ENCODE measurements around the gene FAM167B. TPM values are rescaled to one million over a fixed set of nuclear protein-coding genes. Genes with fewer than 3 reads are reported as not detected.
"Not testable (repeated sequence)": the region's sequence is repeated elsewhere in the genome, so short reads cannot be mapped to it uniquely, and the experiment has no call there.

FAM167B gene
- total RNA-seq, 2 experiments from 2014 or later = 0.80 to 1.2 TPM

GRCh38 chr1:32255072-32256071 is 8.3 kb downstream of the FAM167B start:
- Mint-ChIP-seq H3K27ac (peak overlapping the region; percentile 94), H3K9me3 (ENCODE audit: low read depth) (no peaks in the 10 kb centered on the region), H3K4me1 (peaks cover 45% of the 10 kb centered on the region), H3K36me3 (peaks cover 60% of the 10 kb centered on the region), H3K4me3 (peak overlapping the region; percentile 97), H3K27me3 (no peaks in the 10 kb centered on the region)
- CTCF ChIA-PET = interaction anchor here (0.9 to 11.3 kb wide), 7 partner anchors 8 to 40 kb away, joined by 3 to 99 read pairs (median 10); partner anchors contain the start of genes FAM167B, HDAC1 and LCK
- peak; percentile 70 for DNase-seq
- ATAC-seq = peak; percentile 20

- DNase-seq (no peak), ATAC-seq (peak; percentile 28)
- H3K4me1 Mint-ChIP-seq = peaks cover 43% of the 10 kb centered on the region
- no peaks in the 10 kb centered on the region for H3K9me3 Mint-ChIP-seq (ENCODE audit: low read depth)
- H3K27ac Mint-ChIP-seq = peak overlapping the region; percentile 93
- no peaks in the 10 kb centered on the region for H3K27me3 Mint-ChIP-seq
- H3K4me3 Mint-ChIP-seq = peak overlapping the region; percentile 75
- CTCF ChIA-PET = interaction anchor here (1.0 to 11.3 kb wide), 5 partner anchors 8 to 41 kb away, joined by 3 to 99 read pairs (median 15); partner anchors contain the start of genes FAM167B and LCK
- peaks cover 60% of the 10 kb centered on the region for H3K36me3 Mint-ChIP-seq
Measured at GRCh38 chr1:32256473-32257226, 9.6 kb downstream of the FAM167B start.

GRCh38 chr1:32257227-32257508 is 10.1 kb downstream of the FAM167B start:
- Mint-ChIP-seq H3K4me3 (peak overlapping the region; percentile 75), H3K4me1 (peaks cover 44% of the 10 kb centered on the region), H3K27ac (peak overlapping the region; percentile 93)

GRCh38 chr1:32263236-32263593 is 16.2 kb downstream of the FAM167B start:
- peak overlapping the region; percentile 85 for H3K27ac Mint-ChIP-seq
- peaks cover 55% of the 10 kb centered on the region for H3K4me1 Mint-ChIP-seq
- H3K9me3 Mint-ChIP-seq (ENCODE audit: low read depth); ATAC-seq; DNase-seq; H3K27me3 Mint-ChIP-seq; H3K4me3 Mint-ChIP-seq: not testable (repeated sequence)
- CTCF ChIA-PET = interaction anchor here (0.9 to 11.3 kb wide), 4 partner anchors 8 to 29 kb away, joined by 3 to 94 read pairs (median 6); partner anchors contain the start of genes FAM167B, HDAC1 and LCK
- H3K36me3 Mint-ChIP-seq = peaks cover 35% of the 10 kb centered on the region

More at GRCh38 chr1:32257227-32257508, 10.1 kb downstream of the FAM167B start:
- no peak for DNase-seq
- Mint-ChIP-seq H3K9me3 (ENCODE audit: low read depth) (no peaks in the 10 kb centered on the region), H3K27me3 (no peaks in the 10 kb centered on the region), H3K36me3 (peaks cover 55% of the 10 kb centered on the region)
- ATAC-seq = no peak
- CTCF ChIA-PET = interaction anchor here (1.0 to 11.3 kb wide), 3 partner anchors 8 to 34 kb away, joined by 3 to 94 read pairs (median 15); partner anchors contain the start of genes FAM167B and LCK

GRCh38 chr1:32263744-32264143 is 16.7 kb downstream of the FAM167B start:
- Mint-ChIP-seq H3K36me3 (peaks cover 33% of the 10 kb centered on the region), H3K4me1 (peaks cover 54% of the 10 kb centered on the region), H3K9me3 (ENCODE audit: low read depth) (no peaks in the 10 kb centered on the region), H3K27me3 (no peaks in the 10 kb centered on the region), H3K4me3 (peak overlapping the region; percentile 22), H3K27ac (peak overlapping the region; percentile 85)
- ATAC-seq (peak; percentile 86), DNase-seq (peak; percentile 70)
- CTCF ChIA-PET = interaction anchor here (1.5 to 11.3 kb wide), 4 partner anchors 8 to 28 kb away, joined by 5 to 94 read pairs (median 10); partner anchors contain the start of genes FAM167B, HDAC1 and LCK

- H3K4me1 Mint-ChIP-seq = peaks cover 51% of the 10 kb centered on the region
- no peak overlapping the region for H3K4me3 Mint-ChIP-seq
- CTCF ChIA-PET = interaction anchor here (1.4 to 11.3 kb wide), 5 partner anchors 9 to 25 kb away, joined by 3 to 94 read pairs (median 6); partner anchors contain the start of genes FAM167B, HDAC1 and LCK
- DNase-seq = no peak
- peaks cover 30% of the 10 kb centered on the region for H3K36me3 Mint-ChIP-seq
- H3K27me3 Mint-ChIP-seq = no peaks in the 10 kb centered on the region
- no peaks in the 10 kb centered on the region for H3K9me3 Mint-ChIP-seq (ENCODE audit: low read depth)
- peak overlapping the region; percentile 80 for H3K27ac Mint-ChIP-seq
- no peak for ATAC-seq
Measured at GRCh38 chr1:32265846-32266245, 18.8 kb downstream of the FAM167B start.

- Mint-ChIP-seq H3K4me3 (peak overlapping the region; percentile 71), H3K27me3 (no peaks in the 10 kb centered on the region), H3K4me1 (peaks cover 61% of the 10 kb centered on the region), H3K27ac (peak overlapping the region; percentile 97), H3K9me3 (ENCODE audit: low read depth) (no peaks in the 10 kb centered on the region), H3K36me3 (peaks cover 38% of the 10 kb centered on the region)
- ATAC-seq (peak; percentile 13), DNase-seq (no peak)
- CTCF ChIA-PET = interaction anchor here (0.7 to 1.6 kb wide), 2 partner anchors 17 to 105 kb away, joined by 3 to 6 read pairs; partner anchors contain the start of gene LCK
Measured at GRCh38 chr1:32266921-32267591, 20.0 kb downstream of the FAM167B start.

- CTCF ChIA-PET = interaction anchor here (0.7 to 4.1 kb wide), 7 partner anchors 10 to 176 kb away, joined by 3 to 27 read pairs (median 5); partner anchors contain the start of genes FAM167B and HDAC1
- H3K27me3 Mint-ChIP-seq = no peaks in the 10 kb centered on the region
- H3K27ac Mint-ChIP-seq = peak overlapping the region; percentile 39
- H3K4me1 Mint-ChIP-seq = peaks cover 66% of the 10 kb centered on the region
- DNase-seq = no peak
- peaks cover 46% of the 10 kb centered on the region for H3K36me3 Mint-ChIP-seq
- H3K4me3 Mint-ChIP-seq = no peak overlapping the region
- H3K9me3 Mint-ChIP-seq (ENCODE audit: low read depth) = no peaks in the 10 kb centered on the region
- no peak for ATAC-seq
Measured at GRCh38 chr1:32269744-32270143, 22.7 kb downstream of the FAM167B start.

- Mint-ChIP-seq H3K27me3 (no peaks in the 10 kb centered on the region), H3K36me3 (peaks cover 57% of the 10 kb centered on the region), H3K27ac (peak overlapping the region; percentile 86), H3K9me3 (ENCODE audit: low read depth) (no peaks in the 10 kb centered on the region), H3K4me1 (peaks cover 48% of the 10 kb centered on the region), H3K4me3 (peak overlapping the region; percentile 56)
- CTCF ChIA-PET = interaction anchor here (0.7 to 1.3 kb wide), 4 partner anchors 14 to 155 kb away, joined by 3 to 6 read pairs (median 3); no protein-coding TSS in a partner anchor
- ATAC-seq (peak; percentile 7), DNase-seq (no peak)
Measured at GRCh38 chr1:32272557-32273390, 25.8 kb downstream of the FAM167B start.

GRCh38 chr1:32273391-32274208 is 26.6 kb downstream of the FAM167B start:
- CTCF ChIA-PET = interaction anchor here (0.9 to 1.3 kb wide), 4 partner anchors 8 to 33 kb away, joined by 3 to 6 read pairs (median 3); no protein-coding TSS in a partner anchor
- ATAC-seq (peak; percentile 83), DNase-seq (peak; percentile 86)
- peak overlapping the region; percentile 56 for H3K4me3 Mint-ChIP-seq
- H3K27ac Mint-ChIP-seq = peak overlapping the region; percentile 86
- H3K9me3 Mint-ChIP-seq (ENCODE audit: low read depth) = no peaks in the 10 kb centered on the region
- H3K4me1 Mint-ChIP-seq = peaks cover 48% of the 10 kb centered on the region
- no peaks in the 10 kb centered on the region for H3K27me3 Mint-ChIP-seq
- peaks cover 63% of the 10 kb centered on the region for H3K36me3 Mint-ChIP-seq
